HG03103 (cell line): ENCODE results near the gene TNFRSF19.
A peak's percentile ranks its signal among the peaks of the same experiment; 100 is the strongest.
"Not testable (repeated sequence)": the region's sequence is repeated elsewhere in the genome, so short reads cannot be mapped to it uniquely, and the experiment has no call there.

ENCODE experiments used
- ATAC-seq: cut with Tn5 transposase; IDR thresholded peaks from one replicate; pipeline ENCODE4 v1.9.1; 2021; ENCODE audit warnings: low read depth; ENCODE audit not compliant: unreplicated experiment

The TNFRSF19 gene

DNA sequence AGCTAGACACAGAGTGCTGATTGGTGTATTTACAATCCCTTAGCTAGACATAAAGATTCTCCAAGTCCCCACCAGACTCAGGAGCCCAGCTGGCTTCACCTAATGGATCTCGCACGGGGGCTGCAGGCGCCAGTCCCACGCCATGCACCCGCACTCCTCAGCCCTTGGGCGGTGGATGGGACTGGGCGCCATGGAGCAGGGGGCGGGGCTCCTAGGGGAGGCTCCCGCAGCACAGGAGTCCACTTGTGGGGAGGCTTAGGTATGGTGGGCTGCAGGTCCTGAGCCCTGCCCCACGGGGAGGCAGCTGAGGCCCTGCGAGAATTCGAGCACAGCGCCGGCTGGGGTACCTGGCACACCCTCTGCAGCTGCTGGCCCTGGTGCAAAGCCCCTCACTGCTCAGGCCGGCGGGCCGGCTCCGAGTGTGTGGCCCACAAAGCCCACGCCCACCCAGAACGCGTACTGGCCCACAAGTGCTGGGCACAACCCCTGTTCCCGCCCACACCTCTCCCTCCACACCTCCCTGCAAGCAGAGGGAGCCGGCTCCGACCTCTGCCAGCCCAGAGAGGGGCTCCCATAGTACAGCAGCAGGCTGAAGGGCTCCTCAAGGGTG lies 107.6 kb downstream of the TNFRSF19 start:
- not testable (repeated sequence) for ATAC-seq

DNA sequence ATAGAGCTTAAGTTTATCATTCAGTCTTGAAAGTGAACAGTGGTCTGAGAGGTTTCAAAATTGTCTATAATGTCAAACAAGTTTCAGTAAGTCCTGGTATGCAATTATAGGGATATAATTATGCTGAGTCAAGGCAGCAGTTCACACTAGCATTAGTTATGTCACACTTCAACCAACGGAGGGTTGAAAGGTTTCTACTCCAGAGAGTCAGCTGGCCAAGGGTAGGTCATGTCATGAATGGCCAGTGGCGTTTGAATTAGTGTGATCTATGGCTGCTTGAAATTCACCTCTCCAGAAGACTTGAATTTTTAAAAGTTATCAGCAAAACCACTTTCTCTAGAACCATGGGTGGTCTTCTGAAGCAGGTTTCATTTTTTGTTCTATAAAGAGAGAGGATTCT lies 108.6 kb downstream of the TNFRSF19 start:
- no peak for ATAC-seq

DNA sequence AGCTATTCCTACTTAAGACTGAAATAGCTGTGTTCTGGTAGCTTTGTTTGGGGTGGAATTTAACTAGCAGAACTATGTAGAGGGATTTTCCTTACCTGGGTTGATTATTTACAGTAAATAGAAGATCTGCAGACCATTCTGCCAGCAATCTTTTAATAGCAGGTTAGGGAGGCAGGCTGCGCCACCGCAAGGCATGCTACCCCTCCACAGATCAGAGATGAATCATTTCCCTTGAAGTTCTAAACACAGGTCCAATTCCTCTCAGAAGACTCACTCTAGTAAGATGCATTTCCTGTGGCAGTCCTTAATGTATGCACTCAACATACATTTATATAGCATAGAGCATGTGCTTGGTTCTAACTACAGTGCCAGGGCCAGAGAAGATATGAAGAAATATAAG lies 109.0 kb downstream of the TNFRSF19 start:
- ATAC-seq = no peak

DNA sequence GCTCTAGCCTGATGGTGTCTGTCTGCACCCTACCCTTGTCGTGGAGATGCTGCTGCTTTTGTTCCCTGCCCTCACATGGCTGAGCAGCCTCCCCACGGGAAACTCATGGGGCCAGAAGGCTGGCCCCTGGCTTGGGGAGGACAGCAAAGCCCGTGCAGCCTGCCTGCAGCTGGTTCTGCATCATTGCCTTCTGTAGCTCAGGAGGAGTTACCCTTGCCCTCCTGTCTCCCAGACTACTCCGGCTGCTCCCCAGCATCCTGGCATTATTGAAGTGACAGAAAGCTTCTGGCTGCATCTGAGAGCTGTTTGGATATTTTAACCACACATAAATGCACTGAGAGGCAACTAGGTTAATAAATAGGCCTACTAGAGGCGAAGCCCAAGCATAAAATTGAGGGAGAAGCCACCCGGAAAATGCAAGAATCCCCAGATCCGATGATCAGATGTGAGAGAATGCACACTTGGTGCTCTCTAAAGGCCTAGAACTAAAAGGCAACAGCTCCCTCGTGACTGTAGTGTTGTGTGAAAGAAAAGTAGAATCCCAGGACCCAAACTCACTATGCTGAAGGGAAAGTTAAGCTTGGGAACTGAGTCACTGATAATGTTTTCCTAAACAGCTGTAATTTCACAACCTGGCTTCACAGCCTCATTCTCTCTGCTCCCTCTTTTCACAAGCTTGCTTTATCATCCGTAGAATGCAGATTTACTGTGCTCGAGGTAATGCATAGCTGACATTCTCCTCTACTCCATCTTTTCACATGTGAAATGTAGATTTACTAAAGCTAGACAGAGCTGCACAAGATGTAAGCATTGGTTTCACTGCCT lies 110.8 kb downstream of the TNFRSF19 start:
- ATAC-seq = no peak

DNA sequence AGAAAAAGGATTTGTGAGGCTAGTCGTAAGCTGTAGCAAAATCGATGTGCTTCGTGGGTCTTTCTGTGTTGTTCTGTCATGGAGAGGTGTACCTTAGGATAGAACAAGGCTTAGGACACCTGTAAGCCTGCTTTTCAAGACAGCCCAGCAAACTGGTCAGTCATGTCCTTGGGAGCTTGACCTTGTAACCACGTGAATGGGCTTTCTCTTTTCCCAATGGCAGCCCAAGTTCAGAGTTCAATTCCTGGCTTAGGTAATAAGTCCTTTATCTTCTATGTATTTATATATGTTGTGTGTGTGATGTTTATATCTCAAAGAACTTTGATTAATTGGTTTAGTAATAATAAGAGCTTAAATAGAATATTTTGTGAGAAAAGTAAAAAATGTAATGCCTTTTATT lies 112.9 kb downstream of the TNFRSF19 start:
- ATAC-seq = no peak

DNA sequence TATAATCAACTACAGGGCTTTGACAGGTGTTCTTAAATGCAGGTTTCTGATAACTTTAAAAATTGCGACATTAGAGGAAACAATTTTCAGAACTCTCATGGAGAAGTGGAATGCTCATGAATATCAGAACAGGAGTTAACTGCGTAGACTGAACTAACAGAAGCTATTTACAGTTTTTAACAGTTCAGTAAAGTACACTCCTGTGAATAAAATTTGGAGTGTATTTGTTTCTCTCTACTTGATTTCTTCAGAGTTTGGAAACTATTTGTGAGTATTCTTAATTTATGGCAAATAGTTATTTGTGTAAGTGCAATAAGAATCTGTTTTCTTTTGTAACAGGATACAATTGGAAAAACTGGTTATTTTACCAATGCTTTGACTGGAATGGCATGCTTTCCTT lies 114.4 kb downstream of the TNFRSF19 start:
- ATAC-seq = no peak

DNA sequence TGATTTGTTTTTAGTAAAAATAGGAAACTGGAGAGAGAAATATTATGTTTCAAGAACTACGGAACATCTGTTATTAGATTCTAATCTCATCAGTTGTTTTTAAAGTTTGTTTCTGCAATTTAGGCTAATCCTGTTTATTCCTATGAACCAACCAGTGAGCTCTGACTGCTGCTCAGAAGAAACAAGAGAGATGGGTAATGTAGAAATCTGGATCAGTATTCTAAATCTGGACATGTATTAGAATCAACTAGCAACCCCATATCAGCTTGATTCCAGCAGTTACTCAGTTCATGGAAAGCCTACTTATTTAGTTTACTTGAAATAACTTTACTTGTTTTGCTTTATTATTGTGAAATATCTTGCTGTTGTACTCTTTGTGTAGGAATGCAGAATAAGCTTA lies 115.2 kb downstream of the TNFRSF19 start:
- no peak for ATAC-seq

DNA sequence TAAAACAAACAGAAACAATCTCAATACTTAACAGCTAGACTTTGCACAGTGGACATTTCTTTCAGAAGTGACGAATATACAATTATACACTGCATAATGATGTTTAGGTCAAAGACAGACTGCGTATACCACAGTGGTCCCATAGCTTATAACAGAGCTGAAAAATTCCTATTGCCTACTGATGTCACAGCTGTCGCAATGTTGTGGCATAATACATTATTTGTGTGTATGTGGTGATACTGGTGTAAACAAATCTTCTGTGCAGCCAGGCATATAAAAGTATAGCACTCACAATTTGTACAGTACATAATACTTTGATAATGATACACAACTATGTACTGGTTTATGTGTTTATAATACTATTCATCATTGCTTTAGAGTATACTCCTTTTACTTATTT lies 116.7 kb downstream of the TNFRSF19 start:
- no peak for ATAC-seq

DNA sequence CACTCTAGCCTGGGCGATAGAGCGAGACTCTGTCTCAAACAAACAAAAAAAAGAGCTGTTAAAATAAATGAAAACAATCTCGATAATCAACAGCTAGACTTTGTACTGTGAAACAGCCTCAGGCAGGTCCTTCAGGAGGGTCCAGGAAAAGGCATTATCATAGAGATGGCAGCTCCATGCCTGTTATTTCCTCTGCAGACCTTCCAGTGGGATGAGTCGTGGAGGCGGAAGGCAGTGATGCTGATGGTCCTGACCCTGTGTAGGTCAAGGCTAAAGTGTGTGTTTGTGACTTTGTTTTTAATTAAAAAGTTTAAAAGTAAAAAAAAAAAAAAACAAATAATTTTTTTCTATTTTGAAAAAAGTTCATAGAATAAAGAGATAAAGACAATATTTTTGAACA lies 117.4 kb downstream of the TNFRSF19 start:
- ATAC-seq = no peak

DNA sequence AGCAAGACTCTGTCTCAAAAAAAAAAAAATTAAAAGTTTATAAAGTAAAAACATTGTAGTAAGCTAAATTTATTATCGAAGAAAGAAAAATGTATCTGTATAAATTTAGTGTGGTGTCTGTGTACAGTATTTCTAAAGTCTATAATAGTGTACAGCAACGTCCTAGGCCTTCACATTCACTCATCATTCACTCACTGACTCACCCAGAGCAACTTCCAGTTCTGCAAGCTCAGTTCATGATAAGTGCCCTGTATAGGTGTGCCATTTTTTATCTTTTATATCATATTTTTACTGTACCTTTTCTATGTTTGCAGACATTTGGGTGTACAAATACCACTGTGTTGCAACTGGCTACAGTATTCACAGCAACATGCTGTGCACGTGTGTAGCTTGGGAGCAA lies 118.1 kb downstream of the TNFRSF19 start:
- ATAC-seq = no peak

DNA sequence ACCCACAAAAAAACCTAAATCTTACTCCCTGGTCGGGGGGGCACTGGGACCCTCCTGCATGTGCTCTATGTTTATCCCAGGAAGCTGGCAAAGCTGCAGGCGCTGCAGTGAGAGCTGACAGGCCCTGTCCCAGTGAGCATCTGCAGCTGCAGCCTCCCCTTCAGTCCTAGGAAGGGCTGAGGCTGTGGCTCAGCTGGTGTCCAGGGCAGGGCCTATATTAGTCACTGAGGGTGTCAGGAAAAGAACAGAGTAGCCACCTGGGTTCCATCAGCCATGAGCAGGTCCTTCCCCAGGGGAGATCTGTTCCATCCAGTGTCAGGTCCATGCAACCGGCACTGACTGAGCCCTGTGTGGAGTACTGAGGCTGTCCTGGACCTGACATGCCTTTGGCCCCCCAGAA lies 120.5 kb downstream of the TNFRSF19 start:
- no peak for ATAC-seq

DNA sequence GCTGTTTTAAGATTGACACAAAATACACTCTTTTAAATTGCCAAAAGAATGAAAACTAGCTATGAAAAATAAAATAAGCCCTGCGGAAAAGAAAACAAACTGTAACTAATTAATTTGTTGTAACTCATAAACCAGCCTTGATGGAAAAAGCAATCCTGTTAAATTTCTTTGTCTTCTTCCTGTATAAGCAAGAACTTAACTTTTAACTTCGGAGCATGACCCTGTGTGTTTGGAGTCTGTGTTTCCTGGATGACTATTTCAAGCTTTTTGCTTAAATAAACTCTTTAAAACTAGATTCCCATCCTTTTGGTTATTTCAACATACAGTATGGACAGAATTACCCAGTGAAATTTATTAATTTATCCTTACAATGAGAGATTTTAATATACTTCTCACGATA lies 122.6 kb downstream of the TNFRSF19 start:
- no peak for ATAC-seq

DNA sequence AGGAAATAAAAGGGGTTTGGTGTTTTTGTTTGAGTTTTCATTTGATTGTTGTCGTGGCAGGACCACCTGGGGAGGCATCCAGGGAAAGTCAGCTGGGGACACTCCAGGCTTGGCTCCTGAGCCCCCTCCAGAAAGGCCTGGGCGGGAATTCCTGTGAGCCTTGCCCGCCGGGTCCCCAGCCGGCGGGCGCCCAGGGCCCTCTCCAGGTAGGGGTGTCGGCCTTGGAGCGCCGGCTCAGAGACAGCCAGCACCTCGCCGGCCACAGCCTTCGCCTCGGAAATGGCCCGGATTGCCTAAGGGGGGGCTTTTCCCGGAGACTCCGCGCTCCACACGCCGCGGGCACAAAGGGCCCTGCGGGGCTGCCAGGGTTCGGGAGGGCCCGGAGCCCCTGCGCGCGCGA lies 125.0 kb downstream of the TNFRSF19 start:
- ATAC-seq = no peak

DNA sequence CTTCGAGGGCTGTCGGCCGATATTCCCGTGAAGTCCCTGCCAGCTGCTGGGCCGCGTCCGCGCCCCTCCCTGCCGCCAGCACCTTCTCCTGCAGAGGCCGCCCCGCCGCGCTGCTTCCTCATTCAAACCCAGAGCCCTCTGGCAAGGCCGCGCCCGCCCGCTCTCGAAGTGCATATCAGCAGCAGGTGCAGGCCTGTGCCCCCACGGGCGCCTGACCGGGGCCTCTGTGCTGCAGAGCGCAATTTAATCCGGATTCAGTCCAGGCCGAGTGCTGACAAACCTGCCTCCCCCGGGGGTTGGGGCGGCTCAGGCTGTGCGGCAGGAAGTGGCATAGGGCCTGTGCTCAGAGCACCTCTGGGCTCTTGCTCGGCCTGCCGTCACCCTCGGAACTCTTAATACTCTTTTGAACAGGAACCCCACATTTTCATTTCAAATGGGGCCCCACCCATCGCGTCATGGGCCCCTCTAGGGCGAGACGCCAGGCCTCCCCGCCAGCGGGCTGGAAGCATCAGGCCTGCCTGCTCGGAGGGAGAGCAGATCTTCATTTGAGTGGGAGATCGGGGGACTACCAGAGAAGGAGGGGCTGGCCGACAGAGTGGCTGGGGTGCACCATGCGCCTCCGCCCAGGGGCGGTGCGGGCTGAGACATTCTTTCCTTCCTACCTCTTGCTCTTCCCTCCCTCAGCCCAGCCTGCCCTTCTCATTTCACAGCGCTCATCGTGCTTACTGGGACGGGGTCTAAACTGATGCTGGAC lies 125.7 kb downstream of the TNFRSF19 start:
- peak; percentile 54 for ATAC-seq

DNA sequence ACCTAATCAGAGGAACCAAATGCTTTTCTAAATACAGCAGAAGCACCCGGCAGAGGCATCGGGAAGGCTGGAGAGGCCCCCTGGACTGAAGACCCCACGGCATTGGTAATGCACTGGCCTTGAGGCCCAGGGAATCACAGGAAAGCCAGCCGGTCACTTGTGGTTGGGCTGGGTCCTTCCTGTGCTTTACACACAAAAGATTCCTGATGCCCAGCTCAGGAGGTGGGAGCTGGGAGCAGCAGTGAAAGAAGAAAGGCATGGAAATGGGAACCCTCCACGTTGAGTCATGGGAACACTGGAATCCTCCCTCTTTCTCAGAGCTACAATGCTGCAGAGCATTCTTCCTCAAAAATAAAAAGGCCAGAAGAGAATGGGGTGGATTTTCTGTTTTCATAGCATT lies 126.4 kb downstream of the TNFRSF19 start:
- no peak for ATAC-seq

DNA sequence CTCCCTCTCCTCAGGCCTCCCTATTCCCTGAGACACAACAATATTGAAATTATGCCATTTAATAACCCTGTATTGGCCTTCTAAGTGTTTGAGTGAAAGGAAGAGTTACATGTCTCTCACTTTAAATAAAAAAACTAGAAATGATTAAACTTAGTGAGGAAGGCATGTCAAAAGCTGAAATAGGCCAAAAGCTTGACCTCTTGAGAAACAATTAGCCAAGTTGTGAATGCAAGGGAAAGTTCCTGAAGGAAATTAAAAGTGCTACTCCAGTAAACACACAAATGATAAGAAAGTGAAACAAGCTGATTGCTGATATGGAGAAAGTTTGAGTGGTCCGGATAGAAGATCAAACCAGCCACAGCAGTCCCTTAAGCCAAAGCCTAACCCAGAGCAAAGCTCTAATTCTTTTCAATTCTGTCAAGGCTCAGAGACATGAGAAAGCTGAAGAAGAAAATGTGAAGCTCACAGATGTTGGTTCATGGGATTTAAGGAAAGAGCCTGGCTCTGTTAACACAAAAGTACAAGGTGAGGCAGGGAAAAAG lies 127.6 kb downstream of the TNFRSF19 start:
- no peak for ATAC-seq

DNA sequence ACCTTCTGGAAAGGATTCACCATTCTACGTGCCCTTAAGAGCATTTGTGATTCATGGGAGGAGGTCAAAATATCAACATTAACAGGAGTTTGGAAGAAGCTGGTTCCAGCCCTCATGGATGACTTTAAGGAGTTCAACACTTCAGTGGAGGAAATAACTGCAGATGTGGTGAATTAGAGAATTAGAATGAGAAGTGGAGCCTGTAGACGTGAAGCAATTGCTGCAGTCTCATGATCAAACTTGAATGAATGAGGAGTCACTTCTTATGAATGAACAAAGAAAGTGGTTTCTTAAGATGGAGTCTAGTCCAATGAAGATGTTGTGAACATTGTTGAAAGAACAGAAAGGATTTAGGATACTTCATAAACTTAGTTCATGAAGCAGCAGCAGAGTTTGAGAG lies 129.1 kb downstream of the TNFRSF19 start:
- no peak for ATAC-seq

DNA sequence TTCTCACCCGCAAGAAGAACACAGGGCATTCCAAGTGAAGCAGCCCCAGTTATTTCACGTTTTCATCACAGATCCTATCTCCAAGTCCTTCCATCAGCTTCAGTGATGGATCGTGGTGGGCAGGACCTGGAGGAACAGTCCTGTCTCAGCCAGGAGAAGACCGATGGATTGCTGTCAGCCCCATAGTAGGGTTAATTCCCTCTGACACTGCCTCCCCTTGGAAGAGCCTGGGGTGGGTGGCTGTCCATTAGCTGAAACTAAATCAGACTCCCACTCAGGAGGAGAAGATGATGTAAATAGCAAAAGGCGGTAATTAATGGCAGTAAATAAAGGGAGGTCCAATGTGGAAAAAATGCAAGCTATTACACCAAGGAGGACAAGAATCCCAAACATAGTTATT lies 131.0 kb downstream of the TNFRSF19 start:
- ATAC-seq = no peak

DNA sequence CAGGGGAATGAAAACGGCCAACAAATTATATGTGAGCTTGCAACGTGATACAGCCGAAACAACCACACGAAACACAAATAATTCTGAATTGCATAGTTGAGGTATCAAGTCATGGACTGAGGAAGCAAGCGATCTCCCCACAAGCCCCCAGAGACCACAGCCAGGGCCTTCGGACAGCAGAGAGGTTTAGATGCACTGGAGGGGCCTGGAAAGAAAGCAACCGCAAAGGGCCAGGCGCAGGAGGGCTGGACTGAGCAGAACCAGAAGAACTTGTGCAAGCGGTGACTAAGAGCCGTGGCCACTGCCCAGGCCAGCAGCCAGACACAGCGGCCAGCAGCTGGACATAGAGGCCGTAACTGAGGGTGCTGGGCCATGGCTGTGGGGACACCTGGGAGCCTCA lies 131.4 kb downstream of the TNFRSF19 start:
- ATAC-seq = no peak

DNA sequence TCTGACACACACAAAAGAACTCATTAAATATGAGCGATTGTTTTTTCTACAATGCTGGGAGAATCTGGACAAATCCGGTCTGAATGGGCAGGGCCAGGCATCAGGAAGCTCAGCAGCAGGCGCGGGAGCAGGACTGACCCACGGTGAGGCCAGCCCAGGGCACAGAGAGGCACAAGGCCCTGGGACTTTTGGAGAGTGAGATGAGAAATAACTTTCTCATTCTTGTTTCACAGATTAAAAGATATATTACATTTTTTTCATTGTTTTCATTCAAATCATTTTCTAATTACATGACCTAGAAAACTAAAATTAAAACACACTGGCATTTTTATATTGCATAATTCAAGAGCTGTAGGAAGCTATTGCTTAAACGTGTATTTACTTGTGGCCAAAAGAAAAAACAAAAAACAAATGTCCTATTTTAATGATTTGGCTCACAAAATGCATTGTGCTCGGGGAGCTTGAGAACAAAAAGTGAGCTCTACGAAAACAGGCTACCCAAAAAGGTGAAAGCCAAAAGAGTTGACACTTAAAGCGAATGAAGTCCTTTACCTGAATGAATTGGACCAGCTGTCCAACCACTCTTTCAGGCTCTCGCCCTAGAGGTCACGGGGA lies 133.1 kb downstream of the TNFRSF19 start:
- no peak for ATAC-seq

DNA sequence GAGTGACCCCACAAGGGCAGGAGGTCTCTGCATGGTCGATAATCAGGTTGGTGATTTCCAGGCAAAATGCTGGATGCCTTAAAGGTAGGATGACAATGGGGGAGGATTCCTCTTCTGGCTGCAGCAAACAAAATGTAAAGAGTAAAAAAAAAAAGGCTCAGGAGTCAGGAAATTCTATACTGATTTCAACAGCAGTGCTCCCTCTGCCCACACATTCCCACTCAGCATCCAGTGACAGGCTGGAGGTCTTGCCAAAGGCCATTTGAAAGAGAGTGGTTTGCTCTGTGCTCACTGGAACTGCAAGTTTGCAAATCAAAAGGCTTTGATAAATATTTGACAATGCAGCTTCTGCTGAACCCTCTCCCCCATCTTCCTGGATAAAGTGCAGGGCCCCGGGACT lies 135.4 kb downstream of the TNFRSF19 start:
- ATAC-seq = no peak
